GM10248 (cell line): ENCODE results near the gene FAM13C.

Experiments
- CTCF ChIA-PET: fragments of 300-600 bp; sonication (Branson Sonifier 250); formaldehyde crosslinking; extraction: SDS; loops from one replicate; lab custom pipeline; 2021; ENCODE audit warnings: antibody characterized with exemption; lab: Yijun Ruan, JAX
- POLR2A ChIA-PET: fragments of 350-650 bp; sonication (Branson Sonifier 250); formaldehyde crosslinking; extraction: SDS; loops from one replicate; lab custom pipeline; 2020; ENCODE audit warnings: antibody characterized with exemption; lab: Yijun Ruan, JAX
- DNase-seq: peaks from one replicate; pipeline ENCODE4 v3.0.0; 2012; ENCODE audit errors: extremely low spot score
- TF ChIP-seq, protein P1 (sequence below): IDR thresholded peaks from 2 replicates; pipeline ENCODE4 v1.5.1; 2012; ENCODE audit warnings: mild to moderate bottlenecking, low read depth; ENCODE audit errors: extremely low read depth, missing control alignments, control extremely low read depth

FAM13C gene

DNA sequence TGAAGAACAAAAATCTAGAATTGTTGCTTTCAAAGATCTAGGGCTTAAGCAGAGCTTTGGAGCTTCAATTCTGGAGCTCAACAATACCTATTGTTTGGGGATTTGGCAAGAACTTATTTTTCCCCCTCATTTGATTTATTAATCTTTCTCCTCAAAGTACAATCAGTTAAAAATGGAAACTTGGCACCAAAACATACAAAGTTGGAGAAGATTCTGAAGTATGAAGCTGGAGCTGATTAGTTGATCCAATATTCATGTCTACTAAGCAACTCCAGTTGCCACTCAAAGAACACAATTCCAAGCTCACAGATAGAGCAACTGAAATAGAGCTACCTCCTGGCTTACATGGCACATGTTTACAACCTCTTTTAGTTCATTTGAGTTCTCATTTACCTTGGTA lies 3.8 kb downstream of the FAM13C start:
- TF ChIP-seq, protein P1, sequence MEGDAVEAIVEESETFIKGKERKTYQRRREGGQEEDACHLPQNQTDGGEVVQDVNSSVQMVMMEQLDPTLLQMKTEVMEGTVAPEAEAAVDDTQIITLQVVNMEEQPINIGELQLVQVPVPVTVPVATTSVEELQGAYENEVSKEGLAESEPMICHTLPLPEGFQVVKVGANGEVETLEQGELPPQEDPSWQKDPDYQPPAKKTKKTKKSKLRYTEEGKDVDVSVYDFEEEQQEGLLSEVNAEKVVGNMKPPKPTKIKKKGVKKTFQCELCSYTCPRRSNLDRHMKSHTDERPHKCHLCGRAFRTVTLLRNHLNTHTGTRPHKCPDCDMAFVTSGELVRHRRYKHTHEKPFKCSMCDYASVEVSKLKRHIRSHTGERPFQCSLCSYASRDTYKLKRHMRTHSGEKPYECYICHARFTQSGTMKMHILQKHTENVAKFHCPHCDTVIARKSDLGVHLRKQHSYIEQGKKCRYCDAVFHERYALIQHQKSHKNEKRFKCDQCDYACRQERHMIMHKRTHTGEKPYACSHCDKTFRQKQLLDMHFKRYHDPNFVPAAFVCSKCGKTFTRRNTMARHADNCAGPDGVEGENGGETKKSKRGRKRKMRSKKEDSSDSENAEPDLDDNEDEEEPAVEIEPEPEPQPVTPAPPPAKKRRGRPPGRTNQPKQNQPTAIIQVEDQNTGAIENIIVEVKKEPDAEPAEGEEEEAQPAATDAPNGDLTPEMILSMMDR: no peak
- ChIA-PET POLR2A (no interaction called here), CTCF (interaction anchor here (1.3 to 1.4 kb wide), 2 partner anchors 9 to 21 kb away, joined by 3 read pairs; no protein-coding TSS in a partner anchor)
- DNase-seq: no peak

DNA sequence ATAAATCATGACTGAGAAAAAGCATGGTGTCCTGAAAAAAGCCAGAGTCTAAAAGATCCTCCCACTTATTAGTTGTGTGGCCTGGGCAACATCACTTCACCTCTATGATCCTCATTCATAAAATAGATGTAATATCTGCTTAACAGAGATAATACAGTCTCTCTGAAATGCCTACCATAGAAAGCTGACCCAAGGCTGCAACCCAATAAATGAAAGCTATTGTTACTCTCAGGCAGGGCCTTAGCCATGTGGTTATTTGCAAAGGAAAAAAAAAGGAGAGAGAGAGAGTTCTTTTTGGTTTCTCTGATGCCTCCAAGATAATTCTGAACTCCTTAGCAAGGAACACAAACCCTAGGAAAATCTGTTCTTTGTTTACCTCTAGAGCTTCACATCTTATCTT lies 7.9 kb downstream of the FAM13C start:
- no peak for DNase-seq
- CTCF ChIA-PET: interaction anchor here (1.0 kb wide), 1 partner anchor 18 kb away, joined by 3 read pairs; no protein-coding TSS in a partner anchor
- TF ChIP-seq, protein P1: no peak
- POLR2A ChIA-PET: no interaction called here

DNA sequence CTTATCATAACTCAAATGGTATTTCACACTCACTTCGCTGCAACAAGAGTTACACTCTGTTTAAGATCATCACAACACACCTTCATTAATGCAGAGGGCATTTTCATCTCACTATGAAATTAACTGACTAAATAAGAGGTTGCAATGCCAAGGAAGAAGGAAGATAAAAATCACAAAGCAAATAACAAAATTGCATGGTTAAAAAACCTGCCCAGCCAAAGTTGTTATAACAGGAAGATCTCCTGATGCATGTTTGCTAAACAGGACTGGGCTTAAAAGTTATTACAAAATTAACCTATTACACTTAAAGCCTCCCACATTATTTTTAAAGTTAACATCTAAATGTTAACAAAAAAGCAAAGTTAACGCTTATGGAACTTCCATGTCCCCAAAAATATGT lies 11.8 kb downstream of the FAM13C start:
- POLR2A ChIA-PET: no interaction called here
- TF ChIP-seq, protein P1: no peak
- no peak for DNase-seq
- CTCF ChIA-PET: no interaction called here

DNA sequence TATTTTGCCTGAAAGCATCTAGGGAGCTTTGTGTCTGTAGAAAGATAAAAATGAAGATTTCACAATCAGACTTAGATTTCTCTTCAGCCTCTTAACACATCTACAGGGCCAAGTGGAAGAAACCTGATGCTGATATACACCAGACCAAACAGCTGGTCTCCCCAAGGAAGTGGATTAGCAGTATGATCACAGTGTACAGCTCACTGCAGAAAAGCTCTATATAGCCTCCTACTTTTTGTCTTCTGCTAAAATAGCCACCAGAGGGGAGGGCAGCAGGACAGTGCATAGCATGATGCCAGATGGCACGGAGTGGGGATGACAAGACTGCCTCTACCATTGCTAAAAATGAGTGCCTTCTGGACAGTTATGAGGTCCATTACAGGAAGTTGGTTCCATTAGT lies 16.0 kb downstream of the FAM13C start:
- ChIA-PET CTCF (no interaction called here), POLR2A (no interaction called here)
- DNase-seq: no peak
- TF ChIP-seq, protein P1: no peak

DNA sequence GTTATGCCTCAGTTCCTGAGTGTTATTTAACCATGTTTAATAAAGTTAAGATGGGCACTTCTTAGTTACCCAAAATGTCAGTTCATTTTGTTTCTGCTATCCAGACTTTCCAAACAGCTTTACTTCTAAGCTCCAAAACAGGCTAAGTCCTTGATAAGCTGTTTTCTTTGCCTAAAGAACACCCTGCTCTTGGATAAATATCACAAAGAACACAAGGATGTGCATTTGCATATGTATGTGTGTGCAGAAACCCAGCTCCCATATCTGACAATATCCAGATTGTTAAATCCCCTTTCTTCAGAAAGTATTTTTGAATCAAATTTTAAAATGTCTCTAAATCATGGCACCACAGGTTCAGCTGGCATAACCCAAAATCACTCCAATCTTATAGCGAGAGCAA lies 19.6 kb downstream of the FAM13C start:
- ChIA-PET CTCF (no interaction called here), POLR2A (no interaction called here)
- DNase-seq: no peak
- TF ChIP-seq, protein P1: no peak

DNA sequence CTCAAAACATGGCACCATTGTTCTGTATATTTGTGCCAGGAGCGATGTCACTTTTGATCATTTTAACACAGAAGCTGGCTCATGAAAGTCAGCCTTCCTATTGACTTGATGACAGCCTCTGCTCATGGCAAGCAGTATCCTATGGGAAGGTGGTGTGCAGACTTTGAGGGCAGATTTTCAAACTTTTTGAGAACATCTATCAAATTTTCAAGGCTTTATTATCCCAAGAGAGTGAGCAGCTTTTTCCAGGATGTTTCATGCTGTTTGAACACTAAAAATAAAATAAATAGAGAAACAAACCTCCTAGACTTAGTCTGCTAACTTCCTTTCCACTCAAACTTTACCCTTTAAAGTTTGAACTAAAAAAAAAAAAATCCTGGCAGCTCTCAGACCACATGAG lies 20.3 kb downstream of the FAM13C start:
- POLR2A ChIA-PET: no interaction called here

DNA sequence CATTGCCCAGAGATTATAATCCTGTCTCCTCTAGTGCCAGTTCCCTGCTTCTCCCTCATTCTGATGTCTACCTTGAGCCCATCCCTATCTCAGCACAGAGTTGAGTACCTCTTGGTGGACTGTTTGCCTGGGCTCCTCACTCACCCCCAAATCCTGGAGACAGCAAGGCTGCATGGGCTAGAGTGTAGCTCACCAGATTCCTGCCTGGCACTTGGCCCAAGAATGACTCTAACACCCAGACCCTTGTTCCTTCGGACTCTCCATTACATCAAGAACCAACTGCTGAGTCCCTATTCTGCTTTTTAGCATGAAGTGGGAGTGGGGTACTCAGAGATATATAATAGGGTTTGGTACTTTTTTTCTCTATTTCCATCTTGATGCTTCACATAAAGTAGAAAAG lies 22.1 kb downstream of the FAM13C start:
- DNase-seq: no peak
- TF ChIP-seq, protein P1: no peak
- ChIA-PET CTCF (no interaction called here), POLR2A (no interaction called here)

More for the DNA sequence above, 20.3 kb downstream of the FAM13C start:
- no peak for DNase-seq
- TF ChIP-seq, protein P1: no peak
- CTCF ChIA-PET: interaction anchor here (0.7 kb wide), 1 partner anchor 12 kb away, joined by 3 read pairs; no protein-coding TSS in a partner anchor
